Activated T-cell treated with anti-CD3 and anti-CD28 coated beads for 24 hours (primary cell): ENCODE results near the gene RHOT2.
A peak's percentile ranks its signal among the peaks of the same experiment; 100 is the strongest.

Experiments
- DNase-seq: peaks from one replicate; pipeline ENCODE4 v3.0.0-alpha.2; 2020; ENCODE audit warnings: low read depth

Gene RHOT2

GRCh38 chr16:670485-671352 lies 2.8 kb downstream of the RHOT2 start:
- DNase-seq = no peak

DNA sequence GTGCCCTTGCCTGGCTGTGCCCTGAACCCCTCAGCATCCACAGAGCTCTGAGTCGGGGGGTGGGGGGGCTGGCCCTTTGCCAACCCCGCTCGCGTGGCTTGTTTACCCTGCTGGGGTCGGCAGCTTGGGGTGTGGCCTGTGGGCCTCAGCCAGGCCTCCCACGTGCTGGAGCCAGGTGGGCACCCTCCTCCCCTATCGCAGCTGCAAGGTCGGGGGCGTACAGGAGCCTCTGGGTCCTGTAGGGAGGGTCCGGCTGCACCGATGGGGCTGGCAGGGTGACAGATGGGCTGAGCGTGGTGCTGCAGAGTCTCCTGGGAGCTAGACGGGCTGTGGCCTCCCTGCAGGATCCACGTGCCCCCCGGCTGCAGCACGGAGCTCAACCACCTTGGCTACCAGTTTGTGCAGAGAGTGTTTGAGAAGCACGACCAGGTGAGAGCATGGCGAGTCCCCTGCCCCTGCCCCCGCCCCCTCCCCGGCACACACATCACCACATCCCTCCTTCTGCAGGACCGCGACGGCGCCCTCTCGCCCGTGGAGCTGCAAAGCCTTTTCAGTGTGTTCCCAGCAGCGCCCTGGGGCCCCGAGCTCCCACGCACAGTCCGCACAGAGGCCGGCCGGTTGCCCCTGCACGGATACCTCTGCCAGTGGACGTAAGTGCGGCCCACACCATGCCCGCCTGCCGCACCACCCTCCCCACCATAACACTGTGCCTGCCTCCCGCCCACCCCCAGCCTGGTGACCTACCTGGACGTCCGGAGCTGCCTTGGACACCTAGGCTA lies 3.6 kb downstream of the RHOT2 start:
- DNase-seq = no peak

- DNase-seq = no peak
These were observed 4.4 kb downstream of the RHOT2 start for GRCh38 chr16:672371-672770.

GRCh38 chr16:672851-673250 lies 4.9 kb downstream of the RHOT2 start:
- DNase-seq = no peak

- DNase-seq = no peak
These were observed 5.6 kb downstream of the RHOT2 start for GRCh38 chr16:673399-673991.

- DNase-seq = no peak
These were observed 6.4 kb downstream of the RHOT2 start for GRCh38 chr16:674214-674881.

DNA sequence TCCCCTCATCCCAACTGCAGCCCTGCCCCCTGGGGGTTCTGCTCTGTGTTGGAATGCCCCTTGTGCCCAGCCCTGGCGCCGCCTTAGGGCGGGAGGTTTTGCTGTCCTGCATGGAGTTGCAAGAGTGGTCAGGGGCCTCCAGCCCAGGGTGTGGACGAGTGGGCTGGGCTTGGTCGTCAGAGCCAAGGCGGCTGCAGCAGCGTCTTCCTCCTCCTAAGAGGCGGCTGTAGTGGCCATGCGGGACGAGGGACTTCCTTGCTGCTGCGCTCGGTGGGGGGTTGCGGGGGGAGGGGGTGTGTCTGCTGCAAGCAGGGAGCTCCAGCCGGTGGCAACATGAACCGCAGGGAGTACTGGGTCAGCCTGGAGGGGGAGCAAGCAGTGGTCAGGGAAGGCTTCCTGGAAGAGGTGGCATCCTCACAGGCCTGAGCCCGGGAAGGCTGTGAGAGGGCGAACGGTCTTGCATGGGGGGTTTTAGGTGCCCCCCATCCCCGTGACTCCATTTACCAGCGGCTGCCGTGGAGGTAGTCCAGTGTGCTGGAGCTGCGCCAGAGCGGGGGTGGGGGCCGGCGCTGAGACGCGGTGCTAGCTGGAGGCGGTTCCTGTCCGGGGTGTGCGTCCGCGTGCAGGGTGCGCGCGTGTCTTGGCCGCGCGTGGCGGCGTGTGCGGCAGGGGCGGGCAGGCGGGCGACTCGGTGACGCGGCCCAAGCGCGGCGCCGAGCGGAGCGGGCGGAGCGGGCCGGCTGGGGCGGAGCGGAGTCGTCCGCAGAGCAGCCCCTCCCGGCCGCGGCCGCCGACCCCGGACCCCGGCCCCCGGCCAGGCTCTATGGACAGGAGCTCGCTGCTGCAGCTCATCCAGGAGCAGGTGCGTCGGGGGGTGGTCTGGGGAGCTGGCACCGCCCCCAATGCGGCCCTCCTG lies 7.3 kb downstream of the RHOT2 start, which contains the start of gene RHBDL1:
Gene RHBDL1, plus strand, starts transcription at position 704 of the 916 bp plus-strand sequence. Its CDS starts 120 bp downstream, at position 824.
- DNase-seq = no peak

DNA sequence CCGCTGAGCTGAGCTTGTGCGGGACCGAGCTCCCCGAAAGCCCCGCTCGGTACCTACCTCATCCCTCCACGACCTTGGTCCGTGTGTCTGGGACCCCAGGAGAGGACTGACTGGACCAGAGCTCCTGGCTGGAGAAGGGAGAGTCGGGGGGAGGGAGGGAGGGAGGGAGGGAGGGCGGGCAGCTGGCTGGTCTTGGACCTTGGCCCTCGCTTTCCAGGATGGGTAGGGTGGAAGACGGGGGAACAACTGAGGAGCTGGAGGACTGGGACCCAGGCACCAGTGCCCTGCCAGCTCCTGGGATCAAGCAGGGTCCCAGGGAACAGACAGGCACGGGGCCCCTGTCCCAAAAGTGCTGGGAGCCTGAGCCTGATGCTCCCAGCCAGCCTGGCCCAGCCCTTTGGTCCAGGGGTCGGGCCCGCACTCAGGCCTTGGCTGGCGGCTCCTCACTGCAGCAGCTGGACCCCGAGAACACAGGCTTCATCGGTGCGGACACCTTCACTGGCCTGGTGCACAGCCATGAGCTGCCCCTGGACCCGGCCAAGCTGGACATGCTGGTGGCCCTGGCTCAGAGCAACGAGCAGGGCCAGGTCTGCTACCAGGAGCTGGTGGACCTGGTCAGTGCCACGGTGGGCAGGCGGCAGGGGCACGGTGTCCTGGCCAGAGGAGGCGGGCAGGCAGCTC lies 8.1 kb downstream of the RHOT2 start:
- no peak for DNase-seq

DNA sequence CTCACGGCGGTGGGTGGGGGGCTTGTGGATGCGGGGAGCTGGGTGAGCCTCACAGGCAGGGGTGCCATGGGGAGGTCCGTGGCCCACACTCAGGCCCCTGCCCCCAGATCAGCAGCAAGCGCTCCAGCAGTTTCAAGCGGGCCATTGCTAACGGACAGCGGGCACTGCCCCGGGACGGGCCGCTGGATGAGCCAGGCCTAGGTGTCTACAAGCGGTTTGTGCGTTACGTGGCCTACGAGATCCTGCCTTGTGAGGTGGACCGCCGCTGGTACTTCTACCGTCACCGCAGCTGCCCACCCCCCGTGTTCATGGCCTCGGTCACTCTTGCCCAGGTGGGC lies 8.6 kb downstream of the RHOT2 start:
- no peak for DNase-seq

GRCh38 chr16:676913-677312 lies 9.0 kb downstream of the RHOT2 start:
- no peak for DNase-seq

DNA sequence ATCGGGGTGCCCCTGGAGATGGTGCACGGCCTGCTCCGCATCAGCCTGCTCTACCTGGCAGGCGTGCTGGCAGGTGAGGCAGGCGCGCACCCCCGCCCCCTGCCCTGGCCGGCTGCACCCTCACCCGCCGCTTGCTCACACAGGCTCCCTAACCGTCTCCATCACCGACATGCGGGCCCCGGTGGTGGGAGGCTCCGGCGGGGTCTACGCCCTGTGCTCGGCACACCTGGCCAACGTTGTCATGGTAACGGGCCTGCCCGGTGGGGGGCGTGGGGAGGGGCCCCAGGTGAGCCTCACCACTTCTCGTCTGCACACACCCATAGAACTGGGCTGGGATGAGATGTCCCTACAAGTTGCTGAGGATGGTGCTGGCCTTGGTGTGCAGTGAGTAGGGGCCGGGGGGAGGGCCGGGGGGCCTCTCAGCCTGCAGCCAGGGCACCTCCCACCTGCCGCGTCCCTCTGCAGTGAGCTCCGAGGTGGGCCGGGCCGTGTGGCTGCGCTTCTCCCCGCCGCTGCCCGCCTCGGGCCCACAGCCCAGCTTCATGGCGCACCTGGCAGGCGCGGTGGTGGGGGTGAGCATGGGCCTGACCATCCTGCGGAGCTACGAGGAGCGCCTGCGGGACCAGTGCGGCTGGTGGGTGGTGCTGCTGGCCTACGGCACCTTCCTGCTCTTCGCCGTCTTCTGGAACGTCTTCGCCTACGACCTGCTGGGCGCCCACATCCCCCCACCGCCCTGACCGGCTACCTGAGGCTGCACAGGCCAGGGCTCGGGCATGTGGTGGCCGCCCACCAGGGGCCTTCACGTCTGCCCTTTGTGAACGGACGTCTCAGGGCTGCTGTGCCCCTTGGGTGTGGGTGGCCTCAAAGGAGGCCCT lies 9.6 kb downstream of the RHOT2 start:
- DNase-seq = no peak

GRCh38 chr16:678209-678857 lies 10.4 kb downstream of the RHOT2 start:
- no peak for DNase-seq

DNA sequence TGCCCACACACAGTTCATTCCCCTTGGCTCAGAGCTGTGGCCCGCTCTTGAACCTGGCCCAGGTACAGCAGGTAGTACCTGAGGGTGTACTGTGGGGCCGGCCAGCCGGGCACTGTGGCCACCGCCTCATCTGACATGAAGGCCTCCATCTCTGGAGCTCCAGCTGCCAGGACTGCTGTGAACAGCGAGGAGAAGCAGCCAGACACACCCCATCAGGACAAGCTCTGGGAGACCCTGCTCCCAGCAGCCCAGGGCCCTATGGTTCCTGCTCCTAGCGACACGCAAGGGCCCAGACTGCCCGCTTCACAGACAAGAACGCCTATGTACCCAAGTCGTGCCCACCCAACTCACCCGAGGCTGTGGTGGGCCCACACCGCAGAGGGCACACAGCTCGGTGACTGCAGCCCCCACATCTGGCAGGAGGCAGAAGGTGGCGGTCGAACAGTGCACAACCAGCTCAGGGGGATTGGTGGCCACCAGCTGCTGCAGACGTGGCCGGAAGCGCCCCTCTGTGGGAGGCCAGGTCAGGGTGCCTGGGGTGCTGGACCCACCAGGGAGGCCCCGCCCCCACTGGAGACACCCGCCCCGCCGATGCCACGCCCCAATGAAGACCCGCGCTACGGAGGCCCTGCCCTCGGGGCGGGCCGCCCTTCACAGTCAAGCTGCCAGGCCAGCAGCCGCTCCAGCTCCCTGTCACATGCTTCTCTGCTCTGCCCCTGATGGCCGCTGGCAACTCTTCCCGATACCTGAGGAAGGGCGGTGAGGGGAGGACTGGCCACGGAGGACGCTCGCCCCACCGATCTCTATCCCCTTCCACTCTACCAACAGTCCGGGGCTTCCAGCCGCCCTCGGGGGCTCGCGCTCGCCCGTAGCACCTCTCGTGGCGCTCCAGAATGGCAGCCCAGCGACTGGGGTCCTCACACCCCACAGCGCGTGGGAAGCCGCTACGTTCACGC lies 11.2 kb downstream of the RHOT2 start:
- DNase-seq = no peak

DNA sequence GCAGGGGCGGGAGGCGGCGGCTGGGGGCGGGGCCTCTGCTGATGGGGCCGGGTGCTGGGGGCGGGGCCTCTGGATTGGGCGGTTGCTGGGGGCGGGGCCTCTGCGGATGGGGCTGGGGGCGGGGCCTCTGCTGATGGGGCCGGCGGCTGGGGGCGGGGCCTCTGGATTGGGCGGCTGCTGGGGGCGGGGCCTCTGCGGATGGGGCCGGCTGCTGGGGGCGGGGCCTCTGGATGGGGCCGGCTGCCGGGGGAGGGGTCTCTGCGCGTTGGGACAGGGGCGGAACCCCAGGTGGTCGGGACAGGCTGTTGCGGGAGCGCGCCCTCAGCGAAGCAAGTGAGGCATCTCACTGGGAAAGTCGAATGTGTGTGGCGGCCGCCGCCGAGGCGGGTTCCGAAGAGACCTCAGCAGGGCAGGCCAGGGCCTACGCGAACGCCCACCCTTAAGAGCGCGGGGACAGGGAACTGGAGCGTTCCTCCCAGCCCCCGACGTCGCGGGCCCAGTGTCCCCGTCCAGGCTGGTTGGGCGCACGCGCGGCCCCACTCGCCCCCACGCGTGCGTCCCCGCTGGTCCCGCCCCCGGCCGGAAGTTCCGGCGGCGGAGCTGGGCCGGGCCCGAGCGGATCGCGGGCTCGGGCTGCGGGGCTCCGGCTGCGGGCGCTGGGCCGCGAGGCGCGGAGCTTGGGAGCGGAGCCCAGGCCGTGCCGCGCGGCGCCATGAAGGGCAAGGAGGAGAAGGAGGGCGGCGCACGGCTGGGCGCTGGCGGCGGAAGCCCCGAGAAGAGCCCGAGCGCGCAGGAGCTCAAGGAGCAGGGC lies 12.1 kb downstream of the RHOT2 start, which contains the start of gene STUB1:
Gene STUB1, plus strand, starts transcription at position 597 of the 811 bp plus-strand sequence. Its CDS starts 116 bp downstream, at position 713.
- DNase-seq = peak; percentile 86

DNA sequence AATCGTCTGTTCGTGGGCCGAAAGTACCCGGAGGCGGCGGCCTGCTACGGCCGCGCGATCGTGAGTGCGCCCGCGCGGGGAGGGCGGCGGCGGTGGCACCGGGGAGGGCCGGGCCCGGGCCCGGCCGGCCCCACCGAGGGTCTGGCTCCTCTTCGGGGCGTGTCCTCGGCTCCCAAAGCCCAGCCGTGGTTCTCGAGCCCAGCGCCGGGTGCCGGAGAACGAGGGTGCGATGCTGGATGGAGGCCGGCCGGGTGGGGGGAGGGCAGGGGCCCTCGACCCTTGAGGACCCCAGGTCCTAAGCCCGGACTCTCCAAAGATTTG lies 12.7 kb downstream of the RHOT2 start:
- DNase-seq = no peak

GRCh38 chr16:680967-681745 lies 13.2 kb downstream of the RHOT2 start:
- no peak for DNase-seq
